HG03460 (cell line): ENCODE measurements around the gene ZNF488.

Experiments
- ATAC-seq: cut with Tn5 transposase; IDR thresholded peaks from one replicate; pipeline ENCODE4 v1.9.1; 2021; ENCODE audit not compliant: unreplicated experiment

Gene ZNF488

DNA sequence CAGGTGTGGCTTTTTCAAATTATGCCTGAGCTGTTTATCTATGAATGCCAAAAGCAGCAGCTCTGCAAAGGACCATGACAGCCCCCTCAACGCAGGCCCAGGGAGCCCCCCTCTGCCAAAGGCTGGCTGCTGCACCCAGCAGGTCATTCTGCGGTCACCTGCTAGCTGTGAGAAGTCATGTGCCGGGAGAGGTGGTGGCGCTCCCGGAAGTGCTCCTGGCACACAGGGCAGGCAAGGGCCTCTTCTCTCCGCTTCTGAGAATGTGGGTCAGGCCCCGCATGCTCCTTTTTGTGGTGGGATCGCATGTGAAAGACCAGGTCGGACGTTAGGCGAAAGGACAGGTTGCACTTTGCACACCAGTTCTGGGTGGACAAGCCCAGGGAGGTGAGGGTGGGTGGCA lies 16.4 kb downstream of the ZNF488 start:
- ATAC-seq = no peak

DNA sequence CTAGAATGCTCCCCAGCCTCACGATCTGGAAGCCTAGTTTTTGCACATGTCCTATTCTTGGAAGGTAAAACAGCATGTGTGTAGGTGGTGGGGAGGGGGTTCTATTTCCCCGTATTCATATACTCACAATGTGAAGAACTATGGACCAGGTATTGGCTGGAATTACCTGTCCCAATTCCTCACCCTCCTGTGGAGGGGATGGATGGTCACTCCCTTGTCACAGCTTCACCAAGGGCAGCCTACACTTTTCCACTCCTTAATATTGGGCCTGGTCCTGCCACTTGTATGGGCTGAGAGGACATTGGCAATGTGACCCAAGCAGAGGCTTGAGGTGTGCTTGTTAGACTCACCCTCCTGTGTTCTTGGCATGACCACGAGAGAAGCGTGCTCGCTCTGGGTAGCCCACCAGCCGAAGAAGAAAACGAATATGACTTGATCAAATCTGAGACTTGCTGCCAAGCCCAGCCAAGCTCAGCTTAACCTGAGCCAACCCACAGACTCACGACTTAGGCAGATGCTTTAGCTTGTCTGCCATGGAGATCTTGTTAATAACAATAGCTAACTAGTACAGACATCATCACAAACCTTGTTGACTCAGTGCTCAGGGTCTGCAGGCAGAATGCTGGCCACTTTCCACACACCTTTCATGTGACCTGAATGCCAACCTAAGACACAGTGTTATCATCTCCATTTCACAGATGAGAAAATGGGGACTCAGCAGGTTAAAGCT lies 17.2 kb downstream of the ZNF488 start:
- ATAC-seq = no peak

DNA sequence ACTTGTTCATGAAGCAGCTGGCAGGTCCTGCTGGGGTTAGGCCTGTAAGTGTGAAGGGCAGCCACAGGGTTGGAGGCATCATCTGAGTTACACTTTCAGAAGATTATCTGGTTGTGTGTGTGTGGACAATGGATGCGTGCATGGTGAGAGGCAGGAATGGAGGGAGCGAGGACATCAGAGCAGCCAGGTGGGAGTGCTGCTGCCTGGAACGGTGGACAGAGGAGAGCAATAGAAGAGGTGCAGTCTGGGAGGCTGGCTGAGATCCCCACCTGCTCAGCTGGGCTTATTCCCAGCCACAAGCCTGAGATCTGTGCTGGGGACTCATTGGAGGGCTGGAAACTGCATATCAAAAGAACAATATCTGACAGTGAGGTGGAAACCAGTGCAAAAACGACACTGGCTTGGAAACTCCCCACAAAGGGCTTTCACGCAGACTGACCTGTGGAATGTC lies 17.9 kb downstream of the ZNF488 start:
- ATAC-seq = no peak

DNA sequence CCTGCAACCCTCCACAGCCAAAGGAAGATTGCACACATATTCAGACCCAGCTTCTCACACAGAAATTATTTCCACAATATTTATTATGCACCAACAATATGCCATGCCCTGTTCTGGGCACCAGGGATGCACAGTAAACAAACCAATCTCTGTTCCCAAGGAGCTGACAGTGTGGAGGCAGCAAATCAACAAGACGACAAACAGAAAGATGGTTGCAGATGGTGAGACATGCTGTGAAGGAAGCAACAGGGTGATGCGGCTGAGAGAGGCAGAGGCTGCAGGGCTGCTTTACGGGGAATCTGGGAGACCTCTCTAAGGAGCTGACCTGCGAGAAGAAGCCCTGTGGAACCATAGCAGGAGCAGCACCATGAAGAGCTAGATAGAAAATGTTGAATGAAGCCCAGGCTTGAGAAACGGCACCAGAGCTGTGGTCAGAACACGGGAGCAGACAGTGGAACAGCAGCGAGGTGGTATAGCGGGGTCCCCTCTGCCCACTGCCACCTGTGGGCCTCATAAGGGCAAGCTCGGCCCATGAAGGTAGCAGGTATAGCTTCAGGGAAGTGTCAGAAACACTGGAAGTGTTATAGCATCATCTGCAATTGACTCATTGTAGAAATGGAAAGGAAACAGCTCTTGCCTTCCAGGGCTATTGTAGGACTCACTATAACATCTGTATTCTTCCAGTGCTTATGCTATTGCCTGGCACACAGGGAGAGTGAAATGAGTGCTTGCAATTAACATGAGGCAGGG lies 18.5 kb downstream of the ZNF488 start:
- no peak for ATAC-seq

DNA sequence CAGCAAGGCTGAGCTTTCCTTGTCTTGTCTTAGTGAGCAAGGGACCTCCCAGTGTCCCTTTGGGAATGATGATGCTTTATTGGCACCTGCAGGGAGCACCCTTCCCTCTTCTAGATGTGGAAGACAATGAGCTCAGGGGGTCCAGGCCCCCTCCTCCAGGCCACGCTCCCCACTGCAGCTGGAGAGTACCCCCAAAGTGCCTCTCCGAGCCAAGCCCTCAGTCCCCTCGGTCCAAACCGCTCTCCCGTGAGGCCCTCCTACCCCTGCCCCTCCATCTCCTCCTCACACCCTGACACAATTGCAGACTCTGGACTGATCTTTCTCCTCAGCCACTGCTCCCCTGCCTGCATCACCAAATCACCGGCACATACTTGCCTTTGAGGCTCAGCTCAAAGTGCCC lies 19.2 kb downstream of the ZNF488 start:
- ATAC-seq = no peak

DNA sequence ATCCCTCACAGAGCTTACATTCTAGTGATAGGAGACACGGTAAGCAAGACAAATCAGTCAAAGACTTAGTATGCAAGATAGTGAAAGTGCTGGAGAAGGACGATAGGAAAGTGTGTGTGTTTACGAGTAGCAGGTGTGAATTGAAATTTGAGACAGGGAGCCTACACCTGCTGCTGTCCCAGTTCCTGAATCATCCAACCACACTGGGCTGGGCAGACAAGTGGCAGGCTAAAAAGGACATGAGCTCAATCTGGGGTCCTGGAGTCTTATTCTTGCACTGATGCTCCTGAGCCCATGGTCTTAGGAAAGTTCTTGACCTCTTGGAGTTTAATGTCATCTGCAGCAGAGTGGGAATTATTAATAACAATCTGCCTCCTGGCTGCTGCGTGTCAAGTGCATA lies 19.7 kb downstream of the ZNF488 start:
- no peak for ATAC-seq

DNA sequence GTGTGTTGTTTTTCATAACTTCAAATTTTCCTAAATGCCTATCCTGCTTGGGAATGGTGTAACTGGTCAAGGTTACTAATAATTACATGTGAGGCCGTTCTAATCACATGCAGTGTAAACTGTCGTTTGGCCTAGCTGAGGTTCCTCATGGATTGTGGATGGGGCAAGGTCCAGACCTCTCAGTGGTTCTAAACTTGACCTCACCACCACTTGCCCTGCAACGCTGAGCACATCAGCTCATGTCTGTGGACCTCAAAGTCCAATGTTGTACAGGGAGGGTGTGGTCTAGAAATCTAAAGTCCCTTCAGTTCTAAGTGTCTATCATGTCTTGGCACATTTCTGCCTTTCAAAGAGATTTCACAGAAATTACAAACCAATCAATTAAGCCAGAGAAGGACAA lies 20.3 kb downstream of the ZNF488 start:
- no peak for ATAC-seq

DNA sequence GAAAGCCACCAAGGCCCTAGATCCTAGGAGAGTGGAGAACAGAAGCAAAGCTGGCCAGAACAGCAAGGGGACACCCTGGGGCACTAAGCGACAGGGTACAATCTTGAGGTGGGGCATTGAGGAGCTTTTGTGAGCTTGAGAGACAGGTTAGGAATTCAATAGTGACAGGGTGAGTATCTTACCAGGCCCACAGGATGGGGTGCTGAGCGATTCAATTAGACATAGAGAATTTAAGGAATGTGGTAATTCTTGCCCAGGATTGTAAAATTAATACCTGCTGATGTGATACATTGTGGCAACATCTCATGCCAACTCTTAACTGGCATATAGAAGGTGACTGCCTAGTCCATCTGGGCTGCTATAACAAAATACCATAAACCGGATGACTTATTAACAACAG lies 21.9 kb downstream of the ZNF488 start:
- ATAC-seq = no peak

DNA sequence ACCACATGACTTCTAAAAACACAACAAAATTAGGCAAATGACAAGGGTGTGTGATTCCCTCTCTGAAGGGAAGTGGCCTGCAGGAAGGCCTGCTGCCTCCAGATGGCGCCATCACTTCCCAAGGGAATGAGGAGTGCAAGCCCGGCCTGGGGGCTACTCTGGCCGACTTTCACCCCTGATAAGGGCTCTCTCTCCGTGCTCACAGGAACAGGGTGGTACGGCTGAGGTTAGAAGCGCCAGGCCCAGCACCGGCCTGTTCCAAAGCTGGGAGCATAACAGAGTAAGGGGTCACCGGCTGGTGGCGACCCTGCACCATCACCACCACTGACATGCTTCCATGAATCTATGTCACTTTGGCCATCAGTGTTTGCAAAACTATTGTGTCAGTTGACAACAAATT lies 22.8 kb downstream of the ZNF488 start:
- no peak for ATAC-seq

DNA sequence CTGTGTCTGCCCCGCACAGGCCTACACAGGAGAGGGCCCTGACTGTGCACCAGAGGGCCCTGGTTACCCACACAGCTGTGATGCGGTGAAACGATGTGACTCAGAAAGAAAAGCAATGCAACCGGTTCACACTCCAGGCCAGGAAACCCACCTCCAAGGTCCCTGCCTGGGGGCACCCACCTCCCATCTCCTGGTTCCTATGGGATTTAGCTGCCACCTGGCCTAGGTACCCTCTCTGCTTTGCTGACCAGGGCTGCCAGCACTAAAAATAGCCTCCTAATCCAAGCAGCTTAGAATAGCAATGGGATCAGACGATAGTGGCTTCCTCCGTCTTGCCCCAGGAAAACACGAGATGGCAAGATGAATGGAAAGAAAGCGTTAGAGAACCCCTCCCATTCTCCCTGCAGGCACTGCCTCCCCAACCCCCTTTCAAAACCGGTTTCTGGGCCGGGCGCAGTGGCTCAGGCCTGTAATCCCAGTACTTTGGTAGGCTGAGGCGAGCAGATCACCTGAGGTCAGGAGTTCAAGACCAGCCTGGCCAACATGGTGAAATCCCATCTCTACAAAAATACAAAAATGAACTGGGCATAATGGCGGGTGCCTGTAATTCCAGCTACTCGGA lies 23.6 kb downstream of the ZNF488 start:
- no peak for ATAC-seq

DNA sequence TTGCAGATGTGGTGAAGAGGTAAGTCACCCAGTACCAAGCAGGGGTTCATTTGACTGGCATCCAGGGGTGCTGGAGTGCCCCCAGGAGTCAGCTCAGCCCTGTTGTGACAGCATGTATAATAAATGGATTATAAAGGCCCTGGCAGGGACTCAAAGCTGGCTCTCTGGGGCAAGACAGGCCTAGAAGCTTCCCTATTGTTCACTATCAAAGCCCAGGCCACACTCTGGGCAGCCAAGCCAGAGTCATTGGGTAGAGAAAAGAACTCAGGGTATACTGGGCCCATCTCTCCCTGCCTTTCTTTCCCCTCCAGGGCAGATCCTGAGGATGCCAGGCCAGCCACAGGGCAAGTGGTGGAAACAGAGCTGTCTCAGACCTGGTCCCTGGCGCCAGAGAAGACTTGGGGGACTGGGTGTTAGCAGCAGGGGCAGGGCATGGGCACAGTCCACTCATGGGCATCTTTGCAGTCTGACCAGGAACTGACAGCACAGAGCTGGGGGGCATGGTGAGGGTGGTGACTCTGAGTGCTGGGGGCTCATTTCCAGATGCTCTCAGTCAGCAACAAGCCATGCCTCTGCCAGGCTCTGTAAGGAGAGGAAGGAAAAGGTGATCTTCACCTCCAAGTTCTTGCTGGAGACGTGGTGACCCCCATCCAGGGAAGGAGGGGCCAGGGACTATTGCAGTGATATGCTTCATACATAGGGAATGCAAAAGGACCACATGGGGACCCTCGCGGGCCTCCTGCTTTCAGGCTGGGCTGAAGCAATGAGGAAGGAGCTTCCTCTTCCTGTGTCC lies 24.3 kb downstream of the ZNF488 start:
- ATAC-seq = no peak

DNA sequence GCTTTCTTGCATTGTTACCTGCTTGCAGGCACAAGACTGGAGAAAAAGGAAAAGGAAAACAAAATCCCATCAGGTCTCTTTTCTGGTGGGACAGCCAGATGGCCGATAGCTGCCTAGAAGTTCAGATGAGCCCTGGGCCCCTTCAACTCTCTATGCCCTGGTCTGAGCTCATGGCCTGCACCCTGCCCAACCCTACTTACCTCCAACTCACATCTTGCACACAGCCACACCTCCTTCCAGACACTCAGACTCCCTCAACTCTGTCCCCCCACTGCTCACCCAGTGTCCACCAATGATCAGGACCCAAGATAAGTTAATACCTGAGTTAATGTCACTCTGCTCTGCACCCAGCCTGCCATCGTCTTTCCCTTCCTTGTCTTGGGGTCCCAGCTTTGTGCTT lies 25.0 kb downstream of the ZNF488 start:
- ATAC-seq = no peak

DNA sequence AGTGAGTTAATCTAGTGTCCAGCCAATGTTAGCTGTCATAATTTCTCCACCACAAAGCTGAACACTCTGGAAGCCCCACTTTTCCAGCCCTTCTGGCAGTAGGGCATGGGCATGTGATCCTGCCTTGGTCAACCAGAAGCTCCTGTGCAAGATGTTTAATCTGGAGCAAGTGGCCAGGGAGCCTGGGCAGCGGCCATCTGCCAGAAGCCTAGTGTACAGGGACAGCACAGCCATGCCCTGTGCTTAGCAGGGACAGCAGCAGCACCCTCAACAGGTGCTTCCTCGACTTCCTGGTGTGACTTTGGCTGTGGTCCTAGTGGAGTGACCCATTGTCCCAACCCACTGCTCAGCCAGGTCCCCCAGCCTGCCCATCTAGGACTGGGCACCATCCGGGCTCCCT lies 25.6 kb downstream of the ZNF488 start:
- no peak for ATAC-seq

DNA sequence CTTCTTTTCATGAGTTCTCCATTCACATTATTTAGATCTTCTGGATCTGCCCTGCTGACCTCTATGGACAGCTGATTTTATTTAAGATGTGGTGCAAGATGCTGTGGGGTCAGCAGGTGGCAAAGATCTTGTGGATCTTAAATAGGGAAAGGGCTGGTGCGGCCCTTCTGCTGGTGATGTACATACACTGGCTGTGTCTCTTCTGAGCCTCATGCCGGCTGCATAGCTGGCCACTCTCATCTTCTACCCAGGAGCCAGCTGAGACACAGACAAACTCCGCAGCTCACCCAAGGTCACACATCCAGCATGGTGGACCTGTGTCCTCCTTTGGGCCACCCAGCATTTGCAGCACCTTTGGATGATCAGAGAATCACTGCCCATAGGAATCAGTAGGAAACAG lies 26.2 kb downstream of the ZNF488 start:
- ATAC-seq = no peak

DNA sequence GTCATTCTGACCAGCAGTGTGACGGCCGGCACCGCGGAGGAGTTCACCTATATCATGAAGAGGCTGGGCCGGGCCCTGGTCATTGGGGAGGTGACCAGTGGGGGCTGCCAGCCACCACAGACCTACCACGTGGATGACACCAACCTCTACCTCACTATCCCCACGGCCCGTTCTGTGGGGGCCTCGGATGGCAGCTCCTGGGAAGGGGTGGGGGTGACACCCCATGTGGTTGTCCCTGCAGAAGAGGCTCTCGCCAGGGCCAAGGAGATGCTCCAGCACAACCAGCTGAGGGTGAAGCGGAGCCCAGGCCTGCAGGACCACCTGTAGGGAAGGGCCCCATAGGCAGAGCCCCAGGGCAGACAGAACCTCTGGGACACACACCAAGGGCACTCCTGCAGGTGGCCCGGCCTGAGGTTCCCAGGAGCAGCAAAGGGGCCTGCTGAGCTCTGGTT lies 26.9 kb downstream of the ZNF488 start:
- ATAC-seq = no peak

DNA sequence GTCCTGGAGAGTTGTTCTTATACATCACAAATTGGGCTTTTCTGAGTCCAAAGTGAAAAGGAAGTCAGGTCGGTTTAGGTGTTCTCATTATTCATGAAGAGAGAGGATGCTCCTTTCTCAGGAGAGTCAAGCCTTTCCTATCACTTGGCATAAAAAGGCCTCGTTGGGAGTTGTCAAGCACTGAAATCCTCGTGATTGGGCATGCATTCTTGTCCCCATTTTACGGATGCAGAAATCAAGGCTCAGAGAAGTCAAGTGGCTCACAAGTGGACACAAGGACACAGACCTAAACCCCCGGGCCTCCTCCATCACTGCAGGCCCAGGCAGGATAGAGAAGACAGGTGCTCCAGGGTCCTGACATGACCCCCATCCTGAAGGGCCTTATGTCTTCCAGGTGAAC lies 27.4 kb downstream of the ZNF488 start:
- ATAC-seq = no peak

DNA sequence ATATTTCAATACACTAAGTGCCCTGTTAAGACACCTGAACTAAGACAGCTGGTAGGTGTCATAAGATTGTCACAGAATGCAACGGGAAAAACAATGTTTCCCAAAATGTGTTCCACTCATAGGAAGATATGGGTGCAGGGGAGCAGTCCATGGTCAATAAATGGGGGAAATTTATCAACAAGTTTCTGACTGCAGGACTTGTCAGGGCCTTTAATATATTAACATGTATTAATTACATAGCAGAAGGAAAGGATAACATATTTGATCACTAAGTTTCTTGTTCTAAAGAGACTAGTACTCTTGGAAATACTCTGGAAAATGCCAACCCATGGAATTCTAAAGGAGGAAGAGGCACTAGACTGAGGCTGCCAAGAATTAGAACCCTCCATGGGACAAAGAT lies 29.2 kb downstream of the ZNF488 start:
- ATAC-seq = no peak

DNA sequence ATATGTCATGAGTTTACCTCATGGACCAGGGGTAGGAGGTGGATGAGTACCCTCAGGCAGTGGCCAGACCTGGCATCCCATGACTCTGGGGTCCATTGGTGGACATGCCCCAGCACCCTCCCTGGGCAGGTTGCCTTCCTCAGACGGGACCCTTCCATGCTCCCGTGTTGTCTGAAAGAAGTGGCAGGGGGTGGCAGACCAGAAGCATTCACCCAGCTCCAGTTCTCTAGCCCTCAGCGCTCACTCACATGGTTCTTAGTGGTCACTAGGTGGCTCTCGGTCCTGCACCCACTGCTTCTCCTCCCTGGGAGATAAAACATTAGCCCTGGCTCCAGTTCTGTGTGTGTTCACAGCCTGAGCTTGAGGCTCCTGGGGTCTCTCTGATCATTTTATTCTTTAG lies 29.9 kb downstream of the ZNF488 start:
- no peak for ATAC-seq

DNA sequence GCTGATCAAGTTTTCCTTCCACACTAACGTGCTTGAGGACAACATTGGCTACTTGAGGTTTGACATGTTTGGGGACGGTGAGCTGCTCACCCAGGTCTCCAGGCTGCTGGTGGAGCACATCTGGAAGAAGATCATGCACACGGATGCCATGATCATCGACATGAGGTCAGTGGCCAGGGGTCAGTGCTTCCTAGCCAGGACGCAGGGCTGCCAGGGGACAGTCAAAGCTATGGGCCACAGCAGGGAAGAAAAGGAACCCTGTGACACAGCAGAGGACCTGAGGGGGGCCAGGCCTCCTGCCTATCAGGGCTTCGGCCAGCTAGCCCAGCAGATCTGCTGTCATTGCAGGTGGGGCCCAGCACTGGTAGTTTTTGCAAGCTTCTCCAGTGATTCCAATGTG lies 30.7 kb downstream of the ZNF488 start:
- ATAC-seq = no peak

DNA sequence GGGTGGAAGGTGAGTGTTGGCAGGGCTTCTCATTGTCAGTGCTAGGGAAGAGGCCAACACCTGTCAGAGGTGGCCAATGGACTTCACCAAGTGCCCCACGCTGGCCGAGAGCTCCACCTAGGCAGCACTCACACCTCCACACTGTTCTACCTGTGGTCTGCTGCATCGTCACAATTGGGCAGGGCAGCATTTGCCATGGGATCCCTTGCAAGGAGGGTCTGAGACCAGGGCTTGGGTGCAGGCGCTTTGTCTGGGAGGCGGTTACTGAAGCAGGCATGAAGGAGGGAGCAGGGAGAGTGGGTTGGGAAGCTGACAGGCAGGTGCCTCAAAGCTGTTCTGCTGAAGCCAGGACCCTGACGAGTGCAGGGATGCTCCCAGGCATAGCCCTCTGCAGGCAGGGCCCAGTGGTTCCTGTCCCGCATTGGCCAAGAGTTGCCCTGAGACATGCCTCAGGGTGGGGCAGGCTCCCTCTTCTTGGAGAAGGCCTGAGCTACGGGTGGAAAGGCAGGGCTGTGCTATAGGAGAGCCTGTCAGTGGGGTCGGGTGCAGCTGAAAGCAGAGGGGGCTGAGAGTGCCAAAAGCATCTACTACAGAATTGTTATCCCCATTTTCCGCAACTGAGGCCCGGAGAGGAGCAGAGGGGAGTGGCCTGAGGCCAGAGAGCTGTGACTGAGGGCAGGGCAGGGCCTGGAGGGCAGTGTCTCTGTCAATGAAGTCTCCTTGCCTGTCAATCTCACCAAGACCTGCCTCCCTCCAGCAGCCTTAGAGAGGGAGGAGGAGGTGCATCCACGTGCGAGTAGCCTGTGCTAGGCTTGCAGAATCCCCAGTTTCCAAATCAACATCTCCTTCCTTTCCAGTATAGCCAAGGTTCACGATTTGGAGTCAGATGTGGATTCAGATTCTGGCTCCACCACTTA lies 31.9 kb downstream of the ZNF488 start:
- ATAC-seq = no peak
